ENCODE measurements around the gene ARFRP1.
"Not testable (repeated sequence)": the region's sequence is repeated elsewhere in the genome, so short reads cannot be mapped to it uniquely, and the experiment has no call there.

The ARFRP1 gene

GRCh38 chr20:63653041-63653973 lies 54.5 kb downstream of the ARFRP1 start, which contains the start of gene STMN3:
Gene STMN3 (minus strand): TSS chr20:63653424. CDS start chr20:63653345, 79 bp downstream.
- peak; percentile 95 for DNase-seq

GRCh38 chr20:63652192-63652980 lies 55.4 kb downstream of the ARFRP1 start:
- peak; percentile 69 for DNase-seq

GRCh38 chr20:63651942-63652191 lies 55.9 kb downstream of the ARFRP1 start:
- DNase-seq, result peak; percentile 67

GRCh38 chr20:63650486-63650885 lies 57.3 kb downstream of the ARFRP1 start:
- not testable (repeated sequence) for DNase-seq

- DNase-seq, result no peak
These were observed 58.7 kb downstream of the ARFRP1 start for GRCh38 chr20:63648895-63649589.

Data from DMS53 (cell line).